ENCODE measurements around the gene LEFTY1. TPM values are rescaled to one million over a fixed set of nuclear protein-coding genes. Genes with fewer than 3 reads are reported as not detected.

The LEFTY1 gene
- total and polyA plus RNA-seq, 2 donors (not counting 1 experiment from before 2014, with no cell fraction given) = 0.07 TPM; not detected in 1

GRCh38 chr1:225928186-225929175 is 39.5 kb upstream of the LEFTY1 start:
- Histone ChIP-seq H3K9ac (ENCODE audit: low read length) (no peak overlapping the region), H4K20me1 (ENCODE audit: control insufficient read depth, insufficient read depth, low read length, poor library complexity, severe bottlenecking) (peaks cover 4% of the 10 kb centered on the region), H3K9me3 (ENCODE audit: control extremely low read depth in 1 of 3, control insufficient read depth in 2 of 3, insufficient read depth in 1 of 3, low read length in 2 of 3) (no peaks in the 10 kb centered on the region), H3K36me3 (replicated peaks in 1 of 2; ENCODE audit: control extremely low read depth in 1 of 2, control insufficient read depth in 1 of 2, extremely low read depth in 1 of 2, insufficient read depth in 2 of 2, low read length in 1 of 2) (no peaks in the 10 kb centered on the region), H2AFZ (ENCODE audit: insufficient read depth, low read depth, low read length, poor library complexity, severe bottlenecking) (peak overlapping the region; percentile 42), H3K27me3 (replicated peaks in 1 of 4; ENCODE audit: control extremely low read depth in 1 of 4, control insufficient read depth in 3 of 4, insufficient read depth in 4 of 4, low read length in 3 of 4) (no peaks in the 10 kb centered on the region), H3K79me2 (ENCODE audit: control insufficient read depth, insufficient read depth, low read length) (peaks cover 10% of the 10 kb centered on the region), H3K27ac (ENCODE audit: low read length in 2 of 2) (no peak overlapping the region), H3K4me3 (ENCODE audit: control extremely low read depth in 1 of 5, extremely low read depth in 1 of 5, insufficient read depth in 1 of 5, low read depth in 2 of 5, low read length in 4 of 5) (no peak overlapping the region), H3K4me1 (ENCODE audit: control insufficient read depth in 2 of 2, insufficient read depth in 2 of 2, low read length in 2 of 2) (peaks cover 5 to 10% of the 10 kb centered on the region in 2 donors), H3K4me2 (replicated peaks; ENCODE audit: low read depth, low read length, poor library complexity, severe bottlenecking) (no peak overlapping the region)
- no peak overlapping the region for H3K27ac Mint-ChIP-seq
- WGBS (ENCODE audit: insufficient coverage) = 95% methylated on average over 12 of the region's 14 CpGs
- H3K4me3 Mint-ChIP-seq = no peak overlapping the region
- intact Hi-C loops (cut with micrococcal nuclease) = no loop called here
- POLR2A ChIA-PET = no interaction called here
- H3K9me3 Mint-ChIP-seq (ENCODE audit: insufficient read depth) = no peaks in the 10 kb centered on the region
- no peak for ATAC-seq (ENCODE audit: low read depth)
- peaks cover 5% of the 10 kb centered on the region for H3K4me1 Mint-ChIP-seq
- TF ChIP-seq EZH2 (IDR thresholded peaks at IDR 0.05; ENCODE audit: borderline replicate concordance, insufficient read depth, low read depth, low read length, poor library complexity, severe bottlenecking) = no peak
- no peak for TF ChIP-seq CTCF (IDR thresholded peaks at IDR 0.05)
- DNase-seq = no peak
- CTCF ChIA-PET = no interaction called here
- H3K27me3 Mint-ChIP-seq = no peaks in the 10 kb centered on the region

- H3K79me2 ChIP-seq (ENCODE audit: control insufficient read depth, insufficient read depth, low read length) = peaks cover 28% of the 10 kb centered on the region
- H2AFZ ChIP-seq (ENCODE audit: insufficient read depth, low read depth, low read length, poor library complexity, severe bottlenecking) = peak overlapping the region; percentile 58
- peaks cover 18% of the 10 kb centered on the region for H3K4me1 Mint-ChIP-seq
- no peak overlapping the region for H3K4me3 ChIP-seq (ENCODE audit: control extremely low read depth in 1 of 5, extremely low read depth in 1 of 5, insufficient read depth in 1 of 5, low read depth in 2 of 5, low read length in 4 of 5)
- no peak for DNase-seq
- peaks cover 16 to 26% of the 10 kb centered on the region in 2 donors for H3K4me1 ChIP-seq (ENCODE audit: control insufficient read depth in 2 of 2, insufficient read depth in 2 of 2, low read length in 2 of 2)
- ChIA-PET CTCF (interaction anchor here (0.7 to 3.3 kb wide), 2 partner anchors 149 to 452 kb away, joined by 3 to 15 read pairs; partner anchors contain the start of gene SRP9), POLR2A (no interaction called here)
- peaks cover 15% of the 10 kb centered on the region for H4K20me1 ChIP-seq (ENCODE audit: control insufficient read depth, insufficient read depth, low read length, poor library complexity, severe bottlenecking)
- no peak for ATAC-seq (ENCODE audit: low read depth)
- TF ChIP-seq CTCF (IDR thresholded peaks at IDR 0.05) (no peak), EZH2 (IDR thresholded peaks at IDR 0.05; ENCODE audit: borderline replicate concordance, insufficient read depth, low read depth, low read length, poor library complexity, severe bottlenecking) (no peak)
- no peaks in the 10 kb centered on the region for H3K27me3 ChIP-seq (replicated peaks in 1 of 4; ENCODE audit: control extremely low read depth in 1 of 4, control insufficient read depth in 3 of 4, insufficient read depth in 4 of 4, low read length in 3 of 4)
- 90% methylated on average over 2 of the region's 3 CpGs for WGBS (ENCODE audit: insufficient coverage)
- H3K27ac ChIP-seq (ENCODE audit: low read length in 2 of 2) = no peak overlapping the region
- H3K27ac Mint-ChIP-seq = no peak overlapping the region
- intact Hi-C loops (cut with micrococcal nuclease) = no loop called here
- H3K4me2 ChIP-seq (replicated peaks; ENCODE audit: low read depth, low read length, poor library complexity, severe bottlenecking) = no peak overlapping the region
- peaks cover 0 to 13% of the 10 kb centered on the region in 2 experiments for H3K36me3 ChIP-seq (replicated peaks in 1 of 2; ENCODE audit: control extremely low read depth in 1 of 2, control insufficient read depth in 1 of 2, extremely low read depth in 1 of 2, insufficient read depth in 2 of 2, low read length in 1 of 2)
- H3K27me3 Mint-ChIP-seq = no peaks in the 10 kb centered on the region
- no peaks in the 10 kb centered on the region for H3K9me3 Mint-ChIP-seq (ENCODE audit: insufficient read depth)
- no peak overlapping the region for H3K4me3 Mint-ChIP-seq
- H3K9me3 ChIP-seq (ENCODE audit: control extremely low read depth in 1 of 3, control insufficient read depth in 2 of 3, insufficient read depth in 1 of 3, low read length in 2 of 3) = no peaks in the 10 kb centered on the region
- no peak overlapping the region for H3K9ac ChIP-seq (ENCODE audit: low read length)
Measured at GRCh38 chr1:225926551-225927113, 37.7 kb upstream of the LEFTY1 start.
